HG02759 (cell line): ENCODE measurements around the gene TLX2.

Source experiments
- ATAC-seq: cut with Tn5 transposase; IDR thresholded peaks from one replicate; pipeline ENCODE4 v1.9.1; 2021; ENCODE audit warnings: mild to moderate bottlenecking, moderate library complexity; ENCODE audit not compliant: unreplicated experiment

The TLX2 gene

DNA sequence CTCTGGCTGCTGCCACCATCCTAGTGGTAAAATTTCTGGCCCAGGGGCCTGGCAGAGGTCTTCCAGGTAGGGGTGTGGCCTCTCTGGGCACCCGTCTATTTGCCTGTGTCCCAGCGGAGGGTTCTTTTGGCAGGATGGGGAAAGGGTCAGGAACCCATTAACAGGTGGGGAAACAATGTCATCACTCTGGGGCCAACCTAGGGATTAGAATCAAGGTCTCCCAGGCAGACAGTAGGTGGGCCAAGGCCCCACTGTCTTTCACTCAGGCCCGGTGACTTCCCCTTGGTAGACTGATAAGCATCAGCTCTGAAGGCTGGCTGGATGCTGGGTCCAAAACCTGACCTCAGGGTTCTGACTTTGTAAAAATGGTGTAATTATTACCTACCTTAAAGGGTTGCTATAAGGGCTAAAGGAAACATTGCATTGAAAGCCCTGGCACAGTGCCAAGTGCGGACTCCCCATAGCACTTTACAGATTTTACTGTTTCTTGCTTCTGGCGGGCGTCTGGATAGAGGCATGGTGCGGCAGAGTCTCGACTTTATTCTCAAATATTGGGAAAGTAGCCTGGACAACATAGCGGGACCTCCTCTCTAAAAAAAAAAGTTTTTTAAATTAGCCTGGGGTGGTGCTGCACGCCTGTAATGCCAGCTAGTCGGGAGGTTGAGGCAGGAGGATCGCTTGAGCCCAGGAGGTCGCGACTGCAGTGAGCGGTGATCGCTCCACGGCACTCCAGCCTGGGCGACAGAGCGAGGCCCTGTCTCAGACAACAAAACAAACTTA lies 17.1 kb upstream of the TLX2 start:
- no peak for ATAC-seq

DNA sequence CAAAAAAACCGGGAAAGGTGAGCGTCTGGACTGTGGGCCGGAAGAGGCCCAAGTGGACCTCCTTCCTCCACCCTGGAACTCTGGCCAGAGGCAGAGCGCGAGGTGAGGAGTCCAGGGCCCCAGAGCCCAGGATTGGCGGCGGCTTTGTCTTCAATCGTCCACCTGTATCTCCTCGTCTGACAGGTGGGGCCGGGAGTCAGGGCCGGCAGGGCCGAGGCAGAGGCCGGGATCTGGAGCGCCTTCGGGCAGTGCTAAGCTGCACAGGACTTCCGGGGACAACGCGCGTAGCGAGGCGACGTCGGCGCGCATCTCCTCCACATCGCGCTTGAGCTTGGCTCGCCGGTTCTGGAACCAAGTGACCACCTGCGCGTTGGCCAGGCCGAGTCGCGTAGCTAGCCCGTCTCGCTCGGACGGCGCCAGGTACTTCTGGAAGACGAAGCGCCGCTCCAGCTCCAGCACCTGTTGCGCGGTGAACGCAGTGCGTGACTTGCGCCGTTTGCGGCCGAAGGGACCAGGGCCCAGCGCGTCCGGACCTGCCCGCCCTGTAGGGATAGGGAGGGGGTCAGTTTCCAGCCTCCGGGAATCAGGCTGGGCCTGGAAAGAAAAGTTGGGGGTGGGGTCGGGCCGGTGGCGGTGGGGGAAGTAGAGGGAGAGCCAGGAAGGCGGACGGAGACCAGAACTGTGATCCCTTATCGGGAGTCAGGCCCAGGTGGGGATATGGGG lies 16.3 kb upstream of the TLX2 start:
- no peak for ATAC-seq

DNA sequence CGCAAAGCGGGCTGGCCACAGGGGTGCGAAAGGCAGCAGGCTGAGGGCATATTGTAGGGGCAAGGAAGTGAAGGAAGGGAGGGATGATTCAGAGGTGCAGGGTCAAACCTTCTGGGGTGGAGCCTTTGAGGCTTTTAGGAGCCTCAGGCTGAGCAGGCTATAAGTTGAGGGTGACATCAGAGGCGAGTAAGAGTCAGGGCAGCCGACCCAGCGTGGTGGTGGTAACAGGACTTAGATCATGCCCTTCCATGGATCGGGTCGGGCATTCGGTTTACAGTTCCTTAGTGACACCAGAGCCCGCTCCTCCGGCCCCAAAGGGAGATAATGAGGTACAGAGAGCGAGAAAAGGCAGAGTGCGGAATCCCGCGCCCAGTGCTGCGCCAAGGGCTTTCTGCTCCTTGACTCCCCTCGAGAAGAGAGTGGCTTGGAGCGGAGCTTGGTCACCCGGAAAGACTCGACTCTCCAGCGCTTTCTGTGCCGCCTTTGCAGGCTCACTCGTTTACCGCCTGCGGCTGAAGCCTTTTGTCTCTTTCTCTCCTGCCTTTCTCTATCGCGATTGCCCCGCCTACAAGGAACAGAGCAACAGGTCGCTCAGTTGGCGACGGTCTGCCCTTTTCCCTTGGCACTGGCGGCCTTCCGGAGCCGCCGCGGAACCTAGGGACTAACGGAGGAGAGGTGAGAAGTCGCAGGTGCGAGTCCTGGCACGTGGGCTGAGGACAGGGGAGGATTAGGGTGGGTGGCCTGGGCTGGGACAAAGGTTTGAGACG lies 15.6 kb upstream of the TLX2 start:
- ATAC-seq = no peak

DNA sequence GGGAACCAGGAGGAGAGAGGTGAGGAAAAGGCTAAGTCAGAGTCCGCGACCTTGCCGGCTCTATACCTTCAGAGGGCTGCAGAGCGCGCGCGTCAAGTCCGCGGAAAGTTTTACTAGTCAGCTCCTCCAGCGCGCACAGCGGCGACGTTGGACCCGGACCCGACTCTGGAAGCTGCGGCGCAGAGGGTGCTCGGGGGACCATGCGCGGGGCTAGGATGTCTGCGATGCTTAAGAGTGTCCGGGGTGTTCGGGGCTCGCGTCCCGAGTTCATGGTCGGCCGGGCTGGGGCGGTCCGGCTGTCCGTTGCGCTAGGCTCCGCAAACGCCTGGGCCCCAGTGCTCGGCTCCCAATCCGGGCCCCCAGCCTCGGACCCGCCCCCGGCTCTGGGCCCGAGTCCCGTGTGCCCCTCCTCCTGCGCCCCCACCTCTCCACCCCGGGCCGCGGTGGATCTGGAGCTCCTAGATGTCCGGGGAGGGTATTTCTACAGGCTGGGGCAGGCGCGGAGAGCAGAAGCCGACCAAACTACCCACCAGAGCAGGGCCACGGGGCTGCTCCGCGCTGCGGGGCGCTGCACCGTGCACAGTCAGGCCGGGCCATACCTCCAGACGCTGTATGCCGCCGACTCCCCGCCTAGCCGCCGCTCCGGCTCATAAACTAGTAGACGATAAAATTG lies 14.8 kb upstream of the TLX2 start, which contains the start of gene LBX2:
TSS of gene LBX2 (minus strand) at position 337 of the 673 bp plus-strand sequence. CDS start at position 271, 66 bp downstream.
- ATAC-seq = no peak

DNA sequence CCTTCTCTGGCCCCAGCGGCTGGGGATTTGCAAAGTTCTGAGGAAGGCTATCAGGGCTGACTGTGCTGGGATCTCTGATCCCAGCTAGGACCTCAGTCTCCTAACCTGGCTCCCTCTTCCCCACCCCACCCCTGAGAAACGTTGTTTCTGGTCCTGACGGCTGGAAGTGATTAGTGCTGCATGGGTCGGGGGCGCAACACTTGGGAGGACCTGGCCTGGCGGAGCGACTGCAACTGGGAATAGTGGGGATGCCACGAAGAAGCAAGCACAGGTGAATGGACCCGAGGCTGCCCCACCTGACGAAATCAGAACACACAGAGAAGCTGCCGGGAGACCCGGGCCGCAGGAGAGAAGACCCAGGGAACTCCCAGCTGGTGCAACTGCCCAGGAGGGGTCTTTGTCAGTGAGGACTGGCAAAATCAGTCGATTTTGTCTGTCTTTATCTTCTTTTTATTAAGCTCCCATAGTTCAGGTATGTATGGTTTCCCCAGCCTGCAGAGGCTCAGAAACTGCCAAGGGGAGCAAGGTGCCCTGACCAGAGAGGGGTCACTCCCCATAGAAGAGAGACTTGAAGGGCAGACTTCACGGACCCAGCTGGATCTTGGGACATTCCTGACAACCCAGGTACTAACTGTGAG lies 14.2 kb upstream of the TLX2 start:
- ATAC-seq = no peak

DNA sequence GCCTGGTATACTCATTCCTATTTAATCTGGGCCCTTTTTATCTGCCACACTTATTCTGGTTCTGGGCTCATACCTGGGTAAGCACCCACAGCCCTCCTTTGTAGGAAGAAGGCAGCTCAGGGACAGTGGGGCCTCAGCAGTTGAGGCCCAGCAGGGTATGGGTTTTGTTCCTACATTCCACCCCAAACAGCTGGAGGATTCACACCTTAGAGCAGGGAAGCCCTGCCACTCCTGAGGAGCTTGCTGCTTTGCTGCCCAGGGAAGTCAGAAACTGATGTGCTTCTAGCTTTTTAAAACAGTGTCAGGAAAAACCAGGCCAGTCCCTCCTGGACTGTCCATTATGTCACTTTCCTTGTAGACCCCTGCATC lies 13.7 kb upstream of the TLX2 start:
- no peak for ATAC-seq

DNA sequence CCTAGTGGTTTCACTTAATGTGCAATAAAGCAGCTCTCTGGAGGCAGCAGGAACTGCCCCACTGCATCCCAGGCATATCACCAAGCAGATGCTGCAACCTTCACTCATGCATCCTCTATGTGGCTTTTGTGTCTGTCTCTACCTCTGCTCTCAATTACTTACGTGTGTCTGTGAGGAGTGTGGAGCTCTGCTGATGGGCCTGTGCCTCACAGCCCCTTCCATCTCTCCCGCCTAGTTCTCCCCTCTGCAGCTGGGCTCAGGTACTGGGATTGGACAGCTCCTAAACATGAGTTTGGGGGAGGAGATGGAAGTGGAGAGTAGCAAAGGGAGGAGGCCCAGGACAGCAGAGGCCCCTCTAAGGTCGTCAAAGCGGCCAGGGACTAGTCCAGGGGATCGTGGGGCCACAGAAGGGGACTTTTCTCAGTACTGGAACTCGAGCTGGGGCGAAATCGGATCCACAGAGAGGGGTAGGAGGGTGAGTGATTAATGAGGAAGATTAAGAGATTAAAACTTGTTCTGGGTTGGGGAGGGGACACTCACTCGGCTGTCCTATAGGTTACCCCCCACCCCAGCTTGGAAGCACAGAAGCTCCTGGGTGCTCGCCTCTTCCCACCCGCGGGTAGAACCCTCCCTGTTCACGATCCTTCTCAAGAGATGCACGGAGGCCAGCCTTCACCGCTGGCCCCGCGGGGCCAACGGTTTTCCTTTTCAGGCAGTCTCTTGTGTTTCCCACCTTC lies 12.7 kb upstream of the TLX2 start:
- no peak for ATAC-seq

DNA sequence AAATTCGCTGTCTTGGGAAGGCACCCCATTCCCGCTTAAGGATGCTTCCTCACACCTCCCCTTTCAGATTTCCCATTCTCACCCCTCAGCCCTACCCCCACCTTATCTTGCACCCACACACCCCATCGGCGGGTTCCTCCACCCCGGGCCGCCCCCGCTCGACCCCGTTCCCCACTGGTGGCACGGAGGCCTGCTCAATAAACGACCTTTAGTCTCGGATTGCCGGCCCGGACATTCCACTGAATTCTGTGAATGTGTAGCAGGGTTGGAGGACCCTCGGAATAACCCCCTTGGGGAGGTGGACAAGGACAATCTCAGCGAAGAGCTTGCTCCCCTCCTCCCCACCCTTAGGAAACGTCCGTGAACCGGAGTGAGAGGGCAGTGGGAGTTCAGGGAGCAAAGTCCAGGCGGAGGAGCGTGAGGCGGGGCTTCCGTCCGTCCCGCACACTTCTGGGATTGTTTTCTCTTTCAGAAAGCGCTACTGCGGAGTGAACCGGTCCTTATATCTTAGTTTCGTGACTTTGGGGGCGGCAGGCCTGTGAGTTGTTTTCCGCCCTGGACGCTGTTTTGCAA lies 12.0 kb upstream of the TLX2 start:
- no peak for ATAC-seq

DNA sequence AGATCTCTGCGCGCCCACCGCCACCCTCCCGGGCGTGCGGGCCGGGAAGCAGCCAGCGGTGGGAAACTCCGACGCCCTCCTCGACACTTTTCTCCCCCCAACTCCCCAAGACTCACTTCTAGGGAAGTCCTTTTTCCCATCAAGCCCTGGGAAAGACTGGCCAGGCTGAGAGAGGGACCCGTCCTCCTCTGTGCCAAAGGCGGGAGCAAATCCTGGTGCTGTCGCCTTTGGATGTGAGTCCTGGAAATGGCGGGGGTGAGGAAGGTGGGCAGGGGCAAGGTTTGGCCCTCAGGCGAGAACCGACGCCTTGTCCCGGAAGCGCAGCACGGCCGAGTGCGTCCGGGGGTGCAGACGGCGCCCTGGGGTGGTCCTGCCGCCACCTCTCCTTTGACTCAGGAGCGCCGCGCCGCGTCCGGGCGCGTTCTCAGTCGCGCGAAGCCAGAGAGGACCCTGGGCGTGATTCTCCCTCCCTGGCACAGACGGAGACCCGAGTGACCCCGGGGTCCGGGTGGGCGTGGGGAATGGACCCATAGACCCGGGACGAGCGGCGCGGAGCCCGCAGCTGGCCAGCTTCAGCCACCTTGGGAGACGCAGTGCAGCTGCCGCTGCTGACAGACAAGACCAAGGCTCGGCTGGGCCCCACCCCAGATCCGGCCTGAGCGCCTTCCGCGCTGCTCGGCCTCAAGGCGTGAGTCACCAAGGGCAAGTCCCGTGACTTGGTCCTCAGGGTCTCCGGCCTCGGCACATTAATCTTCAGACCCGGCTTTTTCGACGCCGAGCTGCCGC lies 11.3 kb upstream of the TLX2 start:
- ATAC-seq = peak; percentile 41

DNA sequence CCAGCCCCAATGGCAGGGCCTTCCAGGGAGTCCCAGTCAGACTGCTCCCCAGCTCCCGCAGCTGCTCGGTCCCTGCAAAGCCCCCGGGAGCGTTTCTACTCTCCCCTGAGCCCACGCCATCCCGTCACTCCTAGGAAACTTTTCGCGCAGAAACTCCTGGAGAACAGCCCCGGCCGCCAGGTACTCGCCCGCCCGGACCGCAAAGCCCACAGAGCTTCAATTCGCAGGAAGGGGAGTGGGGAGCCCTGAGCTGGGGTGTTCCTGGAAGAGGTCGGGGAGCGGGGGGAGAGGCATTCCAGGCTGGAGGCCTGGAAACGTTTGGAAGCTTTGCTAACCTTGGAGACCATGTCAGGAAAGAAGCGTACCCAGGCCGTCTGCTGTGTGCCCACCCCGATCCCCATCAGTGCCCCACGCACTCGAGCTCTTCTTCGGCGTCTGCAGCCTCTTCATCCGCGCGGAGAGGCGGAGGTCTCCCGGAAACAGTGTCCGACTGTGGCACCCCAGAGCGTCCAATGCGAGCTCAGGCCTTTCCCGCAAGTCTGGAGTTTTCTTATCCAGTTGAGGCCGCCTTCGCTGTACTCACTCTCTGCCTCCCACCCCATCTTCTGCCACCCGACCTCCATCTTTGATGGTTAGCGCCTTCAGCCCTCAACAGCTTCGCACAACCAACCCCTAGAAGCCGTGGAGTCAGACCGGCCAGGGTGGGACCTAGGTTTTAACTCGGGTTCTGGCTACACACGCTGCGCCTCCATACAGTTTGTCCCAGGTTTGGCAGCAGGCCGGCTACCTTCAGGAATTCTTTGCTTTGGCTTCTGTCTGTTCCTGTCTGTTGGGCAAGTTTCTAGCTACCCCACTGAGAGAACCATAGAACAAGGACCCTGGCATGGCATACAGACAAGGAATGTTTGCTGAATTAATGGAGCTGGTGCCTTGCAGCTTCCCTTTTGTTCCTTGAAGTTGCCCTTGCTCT lies 10.5 kb upstream of the TLX2 start:
- no peak for ATAC-seq

DNA sequence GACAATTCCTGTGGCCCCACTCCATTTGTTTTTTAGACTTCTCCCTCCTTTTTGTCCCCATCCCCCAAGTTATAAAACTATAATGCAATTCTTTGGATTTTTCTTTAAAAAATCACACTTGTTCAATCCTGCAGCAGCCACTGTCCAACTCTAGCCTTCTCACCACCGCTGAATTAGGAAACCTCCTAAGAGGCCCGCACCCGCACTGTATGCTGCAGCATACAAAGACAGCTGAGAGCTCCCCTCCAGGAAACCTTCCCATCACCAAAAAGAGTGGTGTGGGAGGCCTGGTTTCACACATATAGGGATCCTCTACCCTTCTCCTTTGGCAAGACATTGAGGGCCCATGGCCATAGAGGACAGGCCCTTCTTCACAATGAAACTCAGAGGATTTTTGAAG lies 9.7 kb upstream of the TLX2 start:
- no peak for ATAC-seq

DNA sequence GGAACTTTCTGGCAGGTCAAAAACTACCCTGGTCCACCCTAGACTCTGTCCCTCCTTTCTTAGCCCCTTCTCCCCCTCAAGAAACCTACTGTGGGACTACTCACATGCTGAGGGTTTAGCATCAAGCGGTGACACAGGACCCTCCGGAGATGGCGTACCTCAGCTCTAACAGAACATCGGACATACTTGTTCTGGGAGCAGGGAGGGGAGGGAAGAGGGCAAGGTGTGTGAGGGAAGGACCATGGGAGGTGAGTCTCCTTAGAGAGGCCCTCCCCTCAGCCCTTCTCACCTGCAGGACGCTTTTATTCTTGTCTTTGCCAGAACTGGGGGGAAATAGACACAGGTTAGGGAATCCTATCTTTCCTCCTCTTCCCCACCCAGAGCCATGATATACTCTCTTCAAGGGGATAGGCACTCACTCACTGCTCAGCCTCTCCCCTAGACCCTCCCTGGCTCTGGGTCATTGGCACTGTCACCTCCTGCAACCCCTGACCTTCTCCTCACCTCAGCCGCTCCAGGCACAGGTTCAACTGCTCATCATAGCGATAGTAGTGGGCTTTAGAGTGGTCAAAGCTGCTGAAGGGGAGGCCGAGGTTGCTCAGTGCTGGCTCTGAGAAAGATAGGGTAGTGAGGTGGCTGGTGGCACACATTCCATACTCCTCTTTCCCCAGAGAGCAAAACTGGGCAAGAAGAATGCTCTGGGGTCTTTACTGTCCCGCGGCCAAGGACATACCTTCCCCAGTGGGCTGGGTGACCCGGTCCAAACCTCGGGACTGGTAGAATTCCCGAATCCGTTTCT lies 8.6 kb upstream of the TLX2 start:
- ATAC-seq = no peak

DNA sequence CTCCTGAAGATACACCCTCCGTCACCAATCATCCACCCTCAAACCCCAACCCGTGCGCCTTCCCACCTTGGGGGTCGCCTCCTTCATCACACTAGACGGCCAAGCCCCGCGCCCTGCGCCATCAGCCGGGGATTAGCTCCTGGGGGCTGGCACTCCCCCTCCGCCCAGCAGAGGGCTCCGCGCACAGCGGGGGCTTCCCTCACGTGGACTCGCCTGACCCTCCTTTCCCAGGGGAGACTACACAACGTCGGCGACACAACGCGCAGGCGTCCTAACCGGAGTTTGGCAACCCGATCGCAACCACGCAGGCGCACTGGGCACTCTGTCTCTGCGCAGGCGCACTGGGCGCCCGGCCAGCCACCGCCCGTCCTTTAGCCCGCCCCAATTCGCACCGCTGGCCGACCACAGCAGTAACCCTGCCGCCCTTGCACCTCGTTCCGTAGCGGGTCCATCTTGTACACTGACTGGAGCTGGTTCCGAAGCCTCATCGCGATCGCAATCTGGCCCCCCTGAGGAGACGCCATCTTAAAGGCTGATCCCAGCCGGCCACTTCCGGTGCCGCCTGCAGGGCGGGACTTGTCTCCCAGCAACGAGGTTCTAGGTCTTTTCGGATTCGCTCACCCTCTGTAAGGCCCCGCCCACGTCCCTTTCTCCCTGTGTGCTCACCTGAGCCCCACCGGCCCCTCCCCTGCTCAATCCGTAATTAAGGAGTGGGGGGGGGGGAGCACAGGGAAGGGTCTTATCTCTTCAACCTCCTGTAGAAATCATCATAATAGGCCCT lies 6.9 kb upstream of the TLX2 start, which contains the start of gene PCGF1:
TSS of gene PCGF1 (minus strand) at position 551 of the 781 bp plus-strand sequence. CDS start at position 524, 27 bp downstream.
- ATAC-seq = peak; percentile 86

DNA sequence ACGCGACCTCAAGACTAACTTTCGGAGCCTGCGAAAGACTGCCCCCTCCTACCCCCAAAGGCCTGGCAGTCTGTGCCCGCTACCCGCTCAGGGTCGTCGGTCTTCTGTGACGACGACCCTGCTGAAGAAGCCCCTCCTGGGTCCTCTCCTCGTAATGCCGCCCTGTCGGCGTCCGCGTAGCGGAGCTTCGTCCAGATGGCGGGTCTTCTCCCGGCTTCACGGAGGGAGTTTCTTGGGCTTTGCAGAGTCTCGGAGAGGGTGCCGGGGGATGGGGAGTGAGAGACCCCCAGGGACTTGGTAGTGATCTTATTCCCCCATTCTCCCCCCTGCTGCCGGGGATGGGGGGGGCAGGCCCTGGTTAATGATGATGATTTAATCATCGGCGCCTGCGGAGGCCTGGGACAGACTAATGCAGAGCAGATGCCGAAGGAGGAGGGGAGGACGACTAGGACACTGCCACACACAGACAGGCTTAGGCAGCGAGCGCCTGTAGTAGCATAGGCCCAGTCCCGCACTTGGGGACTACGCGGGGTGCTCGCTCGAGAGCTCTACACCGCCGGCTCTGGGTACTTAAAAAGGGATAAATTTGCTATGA lies 6.2 kb upstream of the TLX2 start:
- ATAC-seq = peak; percentile 11

DNA sequence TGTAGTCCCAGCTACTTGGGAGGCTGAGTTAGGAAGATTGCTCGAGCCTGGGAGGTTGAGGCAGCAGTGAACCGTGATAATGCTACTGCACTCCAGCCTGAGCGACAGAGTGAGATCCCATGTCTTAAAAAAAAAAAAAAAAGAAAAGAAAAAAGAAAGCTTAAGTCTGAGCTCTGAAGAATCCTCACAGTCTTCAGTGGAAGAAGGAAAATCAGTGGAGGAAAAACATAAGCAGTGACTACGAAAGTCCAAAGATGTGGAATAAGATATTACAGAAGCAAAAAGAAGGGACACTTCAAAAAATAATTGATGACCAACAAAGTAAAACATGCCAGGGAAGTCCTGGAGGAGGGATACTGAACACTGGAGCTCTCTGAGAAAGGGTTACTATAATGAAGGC lies 4.0 kb upstream of the TLX2 start:
- ATAC-seq = no peak
